ENCODE results near the gene FGR.

DNA sequence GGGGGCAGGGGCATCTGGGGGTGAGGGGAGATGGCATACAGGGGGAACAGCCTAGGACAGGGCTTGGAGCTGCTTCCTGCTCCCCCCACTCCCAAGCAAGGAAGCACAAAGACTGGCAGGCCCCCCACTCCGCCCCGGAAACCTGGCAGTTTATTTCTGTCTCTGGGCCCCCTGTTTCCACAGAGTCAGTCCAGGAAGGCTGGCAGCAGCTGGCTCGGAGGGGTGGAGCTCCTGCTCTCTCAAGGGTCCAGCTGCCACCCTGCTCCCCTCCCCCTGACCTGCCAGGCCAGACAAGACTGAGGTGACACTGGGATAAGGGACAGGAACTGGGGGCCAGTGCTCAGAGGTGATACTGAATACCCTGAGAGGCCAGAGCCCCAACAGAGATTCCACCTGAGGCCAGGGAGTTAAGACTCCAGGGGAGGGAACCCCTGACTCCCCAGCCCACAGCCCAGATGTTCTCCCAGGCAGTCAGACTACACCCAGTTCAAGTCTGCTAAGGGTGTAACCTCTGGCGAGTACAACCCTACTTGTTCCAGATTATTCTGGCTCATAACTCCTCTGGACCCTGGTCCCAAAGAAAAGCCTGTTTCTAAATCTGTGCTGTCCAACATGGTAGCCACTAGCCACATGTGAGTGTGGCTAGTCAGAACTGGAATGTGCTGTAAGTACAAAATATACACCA, 57.3 kb downstream of the FGR start:
- TF ChIP-seq EZH2 (IDR thresholded peaks at IDR 0.05; ENCODE audit: insufficient read depth, poor library complexity, severe bottlenecking): no peak
- no peak for TF ChIP-seq EZH2phosphoT487 (IDR thresholded peaks at IDR 0.05; ENCODE audit: insufficient read depth, low read depth)

All from GM23248 (cell line).